BE2C (cell line): ENCODE results near the gene USH2A.

Experiments
- DNase-seq: peaks from one replicate; pipeline ENCODE4 v3.0.0-alpha.2; 2020
- H3K27me3 ChIP-seq: fragments of 250-450 bp; sonication (Bioruptor Pico); 2 replicates; pipeline ENCODE4 v1.5.1; 2020; ENCODE audit warnings: mild to moderate bottlenecking
- H3K36me3 ChIP-seq: fragments of 250-450 bp; sonication (Bioruptor Pico); 2 replicates; pipeline ENCODE4 v1.5.1; 2020; ENCODE audit warnings: mild to moderate bottlenecking
- H3K4me1 ChIP-seq: fragments of 250-450 bp; sonication (Bioruptor Pico); 2 replicates; pipeline ENCODE4 v1.5.1; 2020
- H3K4me3 ChIP-seq: 2 replicates; pipeline ENCODE4 v1.5.1; 2011; ENCODE audit warnings: low read depth, low read length
- H3K9me3 ChIP-seq: fragments of 250-450 bp; sonication (Bioruptor Pico); 2 replicates; pipeline ENCODE4 v1.5.1; 2020
- CTCF ChIP-seq: IDR thresholded peaks from 2 replicates; pipeline ENCODE4 v1.5.1; 2012; ENCODE audit warnings: mild to moderate bottlenecking, low read depth, low read length

Gene USH2A

GRCh38 chr1:215833941-215834729 lies 589.1 kb downstream of the USH2A start:
- Histone ChIP-seq H3K36me3 (no peaks in the 10 kb centered on the region), H3K27me3 (no peaks in the 10 kb centered on the region), H3K4me3 (no peak overlapping the region), H3K4me1 (no peaks in the 10 kb centered on the region), H3K9me3 (no peaks in the 10 kb centered on the region)
- no peak for TF ChIP-seq CTCF
- no peak for DNase-seq

- Histone ChIP-seq H3K27me3 (no peaks in the 10 kb centered on the region), H3K4me1 (no peaks in the 10 kb centered on the region), H3K36me3 (no peaks in the 10 kb centered on the region), H3K4me3 (no peak overlapping the region), H3K9me3 (no peaks in the 10 kb centered on the region)
- TF ChIP-seq CTCF, result no peak
- no peak for DNase-seq
Measured at GRCh38 chr1:215830226-215830810, 592.9 kb downstream of the USH2A start.

GRCh38 chr1:215825056-215825455 lies 598.2 kb downstream of the USH2A start:
- H3K27me3 ChIP-seq, result no peaks in the 10 kb centered on the region
- no peak for TF ChIP-seq CTCF
- H3K9me3 ChIP-seq, result no peaks in the 10 kb centered on the region; the same call in 1 of the 2 replicates
- H3K36me3 ChIP-seq, result no peaks in the 10 kb centered on the region
- no peaks in the 10 kb centered on the region for H3K4me1 ChIP-seq
- H3K4me3 ChIP-seq, result no peak overlapping the region
- no peak for DNase-seq

GRCh38 chr1:215824245-215824644 lies 599.0 kb downstream of the USH2A start:
- H3K27me3 ChIP-seq, result no peaks in the 10 kb centered on the region
- H3K9me3 ChIP-seq, result no peaks in the 10 kb centered on the region; the same call in 1 of the 2 replicates
- H3K36me3 ChIP-seq, result no peaks in the 10 kb centered on the region
- peak; percentile 62 for TF ChIP-seq CTCF
- H3K4me1 ChIP-seq, result no peaks in the 10 kb centered on the region
- DNase-seq, result peak; percentile 12
- no peak overlapping the region for H3K4me3 ChIP-seq

- DNase-seq, result no peak
- H3K4me1 ChIP-seq, result no peaks in the 10 kb centered on the region
- no peaks in the 10 kb centered on the region for H3K36me3 ChIP-seq
- no peak for TF ChIP-seq CTCF
- H3K9me3 ChIP-seq, result no peaks in the 10 kb centered on the region; the same call in 1 of the 2 replicates
- H3K4me3 ChIP-seq, result no peak overlapping the region
- no peaks in the 10 kb centered on the region for H3K27me3 ChIP-seq
Measured at GRCh38 chr1:215819114-215819513, 604.1 kb downstream of the USH2A start.

- no peak overlapping the region for H3K4me3 ChIP-seq
- no peaks in the 10 kb centered on the region for H3K4me1 ChIP-seq
- H3K36me3 ChIP-seq, result no peaks in the 10 kb centered on the region
- no peak for TF ChIP-seq CTCF
- DNase-seq, result no peak
- no peaks in the 10 kb centered on the region for H3K27me3 ChIP-seq
- no peaks in the 10 kb centered on the region for H3K9me3 ChIP-seq
Measured at GRCh38 chr1:215807911-215808436, 615.3 kb downstream of the USH2A start.
